Hindlimb muscle (tissue), 1 donor: ENCODE data around the gene GEMIN8. TPM values are rescaled to one million over a fixed set of nuclear protein-coding genes. Genes with fewer than 3 reads are reported as not detected.

Source experiments
- DNase-seq: peaks from one replicate; pipeline ENCODE4 v3.0.0-alpha.2; 2013
- polyA plus RNA-seq: library from polyadenylated mRNA; unstranded; fragments of 120-200 nt; gene quantifications from one replicate; pipeline ENCODE4 v1.2.1, GENCODE V29; 2013; ENCODE audit not compliant: insufficient read length

GEMIN8 gene
- polyA plus RNA-seq, 1 donor: 16.4 TPM

DNA sequence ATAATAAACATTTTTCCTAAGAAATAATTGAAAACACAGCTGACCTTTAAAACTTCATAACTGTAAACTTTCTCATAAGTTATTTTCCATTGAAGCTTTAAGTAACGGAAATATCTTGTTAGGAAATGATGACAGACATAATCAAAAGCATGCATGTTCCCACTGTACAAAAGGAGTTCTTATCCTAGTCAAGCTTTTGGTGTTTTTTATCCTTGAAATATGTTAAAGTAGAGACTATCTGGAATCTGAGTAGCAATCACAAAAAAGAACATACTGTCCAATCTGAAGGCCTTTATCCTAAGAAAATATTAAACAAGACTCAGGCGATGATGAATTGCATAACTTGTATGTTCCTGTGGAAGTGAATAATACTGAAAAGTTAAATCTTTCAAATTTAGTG is 14.4 kb downstream of the GEMIN8 start:
- DNase-seq: no peak

DNA sequence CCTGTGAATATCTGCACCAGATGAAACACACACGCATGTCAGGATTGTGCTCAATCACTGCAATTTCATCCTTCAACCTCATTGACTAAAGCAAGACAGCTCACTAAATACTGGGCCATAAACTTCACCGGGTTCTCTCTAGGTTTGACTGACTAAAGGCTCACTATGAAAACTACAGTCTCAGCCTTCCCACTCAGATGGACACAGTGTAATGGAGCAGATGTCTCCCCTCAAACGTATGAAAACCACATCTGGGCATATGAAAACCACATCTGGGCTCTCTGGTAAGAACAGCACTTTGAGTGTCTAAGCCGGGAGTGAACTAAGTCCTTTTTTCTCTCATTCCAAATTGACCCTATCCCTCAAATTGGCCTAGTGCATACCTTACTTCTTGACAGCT is 15.2 kb downstream of the GEMIN8 start:
- no peak for DNase-seq

DNA sequence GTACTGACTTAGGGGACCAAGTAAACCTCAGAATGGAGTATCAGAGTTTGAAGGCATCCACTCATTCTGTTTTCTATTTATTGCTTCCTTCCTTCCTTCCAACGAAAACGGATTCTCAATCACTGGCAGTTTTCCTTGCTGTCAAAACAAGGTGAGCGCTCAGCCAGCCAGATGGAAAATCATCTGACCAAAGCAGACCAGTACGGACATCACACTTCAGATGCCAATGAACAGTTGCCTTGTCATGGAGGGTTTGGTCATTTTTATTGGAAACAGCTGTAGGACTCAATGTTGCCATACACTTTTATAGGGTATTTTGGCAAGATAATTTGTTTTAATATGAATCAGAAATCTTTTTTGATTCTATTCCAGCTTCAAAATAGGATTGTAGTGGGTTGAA is 16.6 kb downstream of the GEMIN8 start:
- DNase-seq: no peak

DNA sequence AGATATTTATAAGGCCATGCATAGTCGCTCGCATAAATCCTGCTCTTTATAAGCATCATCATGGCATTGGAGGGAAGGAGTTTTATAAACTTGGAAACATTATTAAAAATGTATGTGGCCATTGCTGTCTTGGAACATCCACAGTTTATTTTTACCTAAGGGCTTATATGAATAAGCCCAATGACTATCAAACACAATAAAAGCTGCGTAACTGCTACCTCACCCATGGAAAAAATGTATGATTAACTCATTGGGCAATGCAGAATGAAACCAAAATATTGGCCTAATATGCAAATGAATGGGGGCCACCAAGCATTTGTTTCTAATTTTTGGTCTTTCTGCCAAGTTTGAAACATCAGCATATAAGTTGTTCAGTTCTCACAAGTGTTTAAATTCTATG is 19.1 kb downstream of the GEMIN8 start:
- DNase-seq: no peak

- no peak for DNase-seq
Observed at GRCh38 chrX:14006540-14006939, 23.2 kb downstream of the GEMIN8 start.

- no peak for DNase-seq
Observed at GRCh38 chrX:14003876-14004425, 25.7 kb downstream of the GEMIN8 start.

DNA sequence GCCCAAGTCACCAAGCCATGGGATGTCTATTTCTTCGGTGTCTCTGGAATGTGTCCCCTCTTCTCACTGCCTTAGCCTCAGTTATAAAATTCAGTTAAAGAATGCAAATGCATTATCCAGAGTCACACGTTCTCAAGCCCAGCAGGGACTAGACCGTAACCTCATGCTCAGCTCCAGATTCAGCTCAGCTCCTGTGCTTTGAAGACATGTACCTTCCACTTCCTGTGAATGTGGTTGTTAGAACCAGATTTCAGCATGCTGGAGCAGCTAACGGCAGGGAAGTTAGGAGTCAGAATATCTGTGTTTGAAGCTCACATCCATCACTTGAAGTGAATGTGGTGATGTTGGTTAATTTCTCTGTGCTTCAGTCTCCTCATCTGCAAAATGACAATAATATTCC is 26.7 kb downstream of the GEMIN8 start:
- DNase-seq: no peak

GRCh38 chrX:13996650-13997049 is 33.0 kb downstream of the GEMIN8 start:
- no peak for DNase-seq

GRCh38 chrX:13994536-13995080 is 35.1 kb downstream of the GEMIN8 start:
- DNase-seq: no peak

- no peak for DNase-seq
Observed at GRCh38 chrX:13994104-13994503, 35.6 kb downstream of the GEMIN8 start.

GRCh38 chrX:13990126-13990800 is 39.4 kb downstream of the GEMIN8 start:
- DNase-seq: no peak

- DNase-seq: no peak
Observed at GRCh38 chrX:13985697-13986435, 43.8 kb downstream of the GEMIN8 start.

DNA sequence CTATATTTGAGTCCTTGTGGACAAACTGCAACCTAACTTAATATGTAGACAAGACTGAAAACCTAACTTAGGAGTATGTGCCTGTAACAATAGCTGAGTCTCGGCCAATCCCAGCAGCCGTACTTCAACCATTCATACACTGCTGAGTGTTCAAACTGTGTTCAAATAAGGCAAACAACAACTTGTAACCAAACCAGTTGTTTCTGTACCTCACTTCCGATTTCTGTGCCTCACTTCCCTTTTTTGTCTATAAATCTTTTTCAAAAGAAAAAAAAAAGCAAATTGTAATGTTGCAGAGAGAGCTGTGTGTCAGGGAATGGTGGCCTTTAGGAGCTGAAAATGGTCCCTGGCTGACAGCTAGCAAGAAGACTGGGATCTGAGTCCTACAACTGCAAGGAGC is 46.0 kb downstream of the GEMIN8 start:
- DNase-seq: no peak

DNA sequence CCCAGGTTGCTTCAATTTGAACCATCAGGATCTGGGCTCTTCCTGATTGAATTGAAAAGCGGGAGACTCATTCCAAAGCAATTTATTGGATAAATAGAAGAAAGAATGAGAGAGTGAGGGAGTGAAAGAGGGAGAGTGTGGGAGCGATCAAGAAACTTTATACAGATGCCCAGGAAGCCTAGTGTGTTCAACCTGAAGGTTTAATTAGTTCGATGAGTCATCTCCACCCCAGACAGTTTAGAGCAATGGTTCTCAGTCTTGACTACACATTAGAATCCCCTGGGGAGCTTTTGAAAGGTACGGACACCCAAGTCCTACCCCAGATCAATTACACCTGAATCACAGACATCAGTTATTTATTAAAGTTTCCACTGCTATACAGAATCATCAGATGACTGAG is 61.5 kb downstream of the GEMIN8 start:
- DNase-seq: no peak

GRCh38 chrX:13967636-13968035 is 62.1 kb downstream of the GEMIN8 start:
- DNase-seq: no peak

DNA sequence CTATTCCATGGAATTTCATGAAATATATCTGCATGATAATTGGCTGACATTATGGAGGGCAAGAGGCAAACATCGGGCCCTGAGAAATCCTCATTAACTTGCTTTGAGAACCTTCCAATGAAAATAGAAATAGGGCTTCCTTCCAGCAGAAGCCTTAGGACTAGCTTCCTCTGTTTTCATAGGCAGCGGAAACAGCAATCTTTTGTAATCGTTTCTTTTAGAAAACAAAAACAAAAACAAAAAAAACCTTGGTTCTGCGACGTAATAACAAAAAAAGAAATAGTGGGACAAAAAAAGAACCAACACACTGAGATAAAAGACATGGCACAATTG is 62.9 kb downstream of the GEMIN8 start:
- DNase-seq: no peak

DNA sequence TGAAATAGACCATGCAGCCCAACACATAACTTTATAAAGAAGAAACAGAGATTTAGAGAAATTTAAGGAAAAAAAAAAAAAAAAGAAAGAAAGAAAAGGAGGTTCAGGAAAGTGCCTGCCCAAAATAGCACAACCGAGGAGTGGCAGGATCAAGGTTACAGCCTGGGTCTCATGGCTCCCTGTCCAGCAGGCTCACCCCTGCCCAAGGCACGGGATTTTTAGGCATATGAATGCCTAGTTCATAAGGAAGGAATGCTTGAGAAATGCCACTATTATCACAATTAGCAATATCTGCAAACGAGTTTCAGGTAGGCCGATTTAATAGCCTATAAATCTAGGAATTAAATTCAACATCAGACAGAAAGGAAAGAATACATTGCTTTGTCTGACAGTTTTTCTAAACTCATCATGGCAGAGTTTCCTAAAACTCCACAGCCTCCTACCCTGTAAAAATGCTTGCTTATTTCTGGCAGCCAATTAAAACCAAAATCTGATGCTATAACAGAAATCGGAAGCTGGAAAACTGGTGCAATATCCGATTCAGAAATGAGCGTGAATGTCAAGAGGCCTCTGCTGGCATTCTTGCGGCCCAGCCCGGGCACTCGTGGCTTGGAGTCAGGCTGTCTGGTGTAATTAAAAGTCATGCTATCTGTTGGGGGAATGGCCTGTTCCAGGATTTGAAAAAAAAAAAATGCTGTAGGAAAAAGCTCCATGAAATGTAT is 63.5 kb downstream of the GEMIN8 start:
- DNase-seq: no peak

DNA sequence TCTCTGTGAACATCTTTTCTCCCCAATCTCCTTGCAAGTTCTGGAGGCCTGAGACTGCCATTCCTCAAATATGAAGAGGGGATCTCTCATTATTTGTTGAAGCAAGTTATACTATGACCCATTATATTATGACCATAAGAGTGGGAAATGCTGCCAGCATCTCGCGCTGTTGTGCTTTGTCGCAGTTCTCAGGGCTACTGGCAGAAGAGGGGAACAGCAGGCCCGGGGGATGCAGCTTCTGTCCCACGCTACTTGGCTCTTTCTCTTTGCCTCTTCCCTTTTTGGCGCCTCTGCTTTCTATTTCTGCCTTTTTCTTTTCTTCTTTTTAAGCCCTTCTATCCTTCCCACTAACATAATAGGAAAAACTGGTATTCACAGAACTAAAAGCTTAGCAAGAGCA is 64.2 kb downstream of the GEMIN8 start:
- DNase-seq: no peak

DNA sequence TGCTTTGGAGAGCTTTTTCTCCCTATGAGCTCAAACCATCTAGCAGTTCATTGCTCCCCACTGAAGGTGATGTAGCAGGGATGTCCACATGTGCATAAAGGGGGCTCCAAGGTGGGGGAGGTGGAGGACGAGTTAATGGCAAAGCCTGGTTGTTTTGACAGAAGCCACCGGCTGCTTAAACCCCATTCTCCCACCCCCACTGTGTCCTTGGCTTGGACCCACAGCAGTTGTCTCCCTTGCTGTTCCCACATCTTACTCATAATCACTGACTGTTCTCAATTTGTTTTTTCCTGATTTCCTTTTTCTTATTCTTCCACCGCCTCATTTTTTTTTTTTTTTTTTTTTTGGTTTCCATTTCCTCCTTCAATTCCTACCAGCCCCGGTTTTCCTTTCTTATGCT is 72.7 kb downstream of the GEMIN8 start:
- no peak for DNase-seq
